ENCODE measurements around the gene LIPC.

LIPC gene

DNA sequence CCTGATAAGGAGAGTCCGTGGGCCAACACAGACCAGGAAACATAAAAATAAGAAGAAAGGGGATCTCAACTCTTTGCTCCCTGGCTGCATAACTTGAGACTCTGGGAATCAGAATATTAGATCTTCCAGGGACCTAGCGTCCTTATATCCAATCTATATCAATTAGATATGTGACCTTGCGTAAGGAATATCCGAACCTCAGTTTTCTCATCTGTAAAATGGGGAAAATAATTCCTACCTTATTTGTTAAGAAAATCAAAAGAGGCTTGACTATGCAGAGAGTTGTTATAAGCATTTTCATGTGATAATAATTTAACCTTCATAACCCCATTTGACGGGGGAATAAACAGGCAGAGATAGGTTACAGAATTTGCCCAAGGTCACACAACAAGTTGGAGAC lies 7.1 kb upstream of the LIPC start:
- H2AFZ ChIP-seq (ENCODE audit: low read depth): no peak overlapping the region
- peaks cover 16% of the 10 kb centered on the region for H3K4me1 ChIP-seq (ENCODE audit: low read depth, poor library complexity, severe bottlenecking)
- no peak overlapping the region for H3K9ac ChIP-seq
- H3K27ac ChIP-seq: no peak overlapping the region
- no peaks in the 10 kb centered on the region for H3K79me2 ChIP-seq (ENCODE audit: insufficient read depth, low read depth)
- TF ChIP-seq, protein P1, sequence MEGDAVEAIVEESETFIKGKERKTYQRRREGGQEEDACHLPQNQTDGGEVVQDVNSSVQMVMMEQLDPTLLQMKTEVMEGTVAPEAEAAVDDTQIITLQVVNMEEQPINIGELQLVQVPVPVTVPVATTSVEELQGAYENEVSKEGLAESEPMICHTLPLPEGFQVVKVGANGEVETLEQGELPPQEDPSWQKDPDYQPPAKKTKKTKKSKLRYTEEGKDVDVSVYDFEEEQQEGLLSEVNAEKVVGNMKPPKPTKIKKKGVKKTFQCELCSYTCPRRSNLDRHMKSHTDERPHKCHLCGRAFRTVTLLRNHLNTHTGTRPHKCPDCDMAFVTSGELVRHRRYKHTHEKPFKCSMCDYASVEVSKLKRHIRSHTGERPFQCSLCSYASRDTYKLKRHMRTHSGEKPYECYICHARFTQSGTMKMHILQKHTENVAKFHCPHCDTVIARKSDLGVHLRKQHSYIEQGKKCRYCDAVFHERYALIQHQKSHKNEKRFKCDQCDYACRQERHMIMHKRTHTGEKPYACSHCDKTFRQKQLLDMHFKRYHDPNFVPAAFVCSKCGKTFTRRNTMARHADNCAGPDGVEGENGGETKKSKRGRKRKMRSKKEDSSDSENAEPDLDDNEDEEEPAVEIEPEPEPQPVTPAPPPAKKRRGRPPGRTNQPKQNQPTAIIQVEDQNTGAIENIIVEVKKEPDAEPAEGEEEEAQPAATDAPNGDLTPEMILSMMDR (conservative IDR thresholded peaks at IDR 0.05; ENCODE audit: low read depth, low read length): no peak
- no peak overlapping the region for H3K4me2 ChIP-seq
- H4K20me1 ChIP-seq (ENCODE audit: insufficient read depth): no peaks in the 10 kb centered on the region
- H3K27me3 ChIP-seq (ENCODE audit: insufficient read depth, low read depth): no peaks in the 10 kb centered on the region
- no peaks in the 10 kb centered on the region for H3K36me3 ChIP-seq (ENCODE audit: insufficient read depth)
- H3K4me3 ChIP-seq (IDR thresholded peaks at IDR 0.05; ENCODE audit: insufficient read depth, low read depth, low read length): no peak overlapping the region

DNA sequence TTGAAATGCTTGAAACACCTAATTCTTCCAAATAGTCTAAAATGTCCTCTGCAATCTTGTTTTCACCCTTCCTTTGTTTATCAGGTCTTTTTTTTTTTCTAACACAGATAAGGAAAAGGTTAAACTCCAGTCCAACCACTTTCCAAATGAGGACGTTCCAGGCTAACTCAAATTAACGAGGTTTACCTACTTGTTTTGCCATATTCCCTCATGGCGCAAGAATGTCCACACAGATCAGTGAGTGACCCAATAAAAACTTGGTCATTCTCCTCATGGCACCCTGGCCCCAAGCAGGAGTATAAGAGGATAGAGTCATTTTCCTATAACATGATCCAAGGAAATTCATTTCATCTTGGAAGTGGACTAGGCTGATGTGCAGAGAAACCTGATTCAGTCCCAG lies 6.6 kb upstream of the LIPC start:
- Histone ChIP-seq H4K20me1 (ENCODE audit: insufficient read depth) (no peaks in the 10 kb centered on the region), H3K27me3 (ENCODE audit: insufficient read depth, low read depth) (no peaks in the 10 kb centered on the region), H3K36me3 (ENCODE audit: insufficient read depth) (no peaks in the 10 kb centered on the region), H3K79me2 (ENCODE audit: insufficient read depth, low read depth) (no peaks in the 10 kb centered on the region), H3K27ac (no peak overlapping the region), H2AFZ (ENCODE audit: low read depth) (no peak overlapping the region), H3K4me1 (ENCODE audit: low read depth, poor library complexity, severe bottlenecking) (peaks cover 11% of the 10 kb centered on the region), H3K9ac (no peak overlapping the region), H3K4me2 (no peak overlapping the region), H3K4me3 (IDR thresholded peaks at IDR 0.05; ENCODE audit: insufficient read depth, low read depth, low read length) (no peak overlapping the region)
- TF ChIP-seq, protein P1 (conservative IDR thresholded peaks at IDR 0.05; ENCODE audit: low read depth, low read length): no peak

DNA sequence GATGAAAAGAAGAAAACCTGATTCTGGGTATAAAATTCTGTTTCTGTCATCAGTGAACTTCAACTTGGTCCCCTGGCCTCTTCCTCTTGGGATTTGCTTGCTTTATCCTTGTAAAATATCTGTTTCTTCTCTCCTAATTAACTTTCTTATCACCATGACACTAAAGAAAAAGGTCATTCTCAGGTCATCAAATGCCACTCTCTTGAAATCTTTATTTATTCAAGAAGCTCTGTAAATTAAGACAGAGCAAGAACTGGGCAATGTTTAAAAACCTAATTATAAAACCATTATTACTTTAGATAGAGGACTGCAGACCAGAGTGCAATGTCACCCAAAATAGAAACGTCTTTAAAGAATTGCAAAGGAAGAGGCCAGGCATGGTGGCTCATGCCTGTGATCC lies 6.0 kb upstream of the LIPC start:
- Histone ChIP-seq H2AFZ (ENCODE audit: low read depth) (no peak overlapping the region), H4K20me1 (ENCODE audit: insufficient read depth) (no peaks in the 10 kb centered on the region), H3K36me3 (ENCODE audit: insufficient read depth) (no peaks in the 10 kb centered on the region), H3K9ac (no peak overlapping the region), H3K4me3 (IDR thresholded peaks at IDR 0.05; ENCODE audit: insufficient read depth, low read depth, low read length) (no peak overlapping the region), H3K4me1 (ENCODE audit: low read depth, poor library complexity, severe bottlenecking) (peaks cover 5% of the 10 kb centered on the region), H3K27me3 (ENCODE audit: insufficient read depth, low read depth) (no peaks in the 10 kb centered on the region), H3K27ac (no peak overlapping the region), H3K79me2 (ENCODE audit: insufficient read depth, low read depth) (no peaks in the 10 kb centered on the region), H3K4me2 (no peak overlapping the region)
- TF ChIP-seq, protein P1 (conservative IDR thresholded peaks at IDR 0.05; ENCODE audit: low read depth, low read length): no peak

DNA sequence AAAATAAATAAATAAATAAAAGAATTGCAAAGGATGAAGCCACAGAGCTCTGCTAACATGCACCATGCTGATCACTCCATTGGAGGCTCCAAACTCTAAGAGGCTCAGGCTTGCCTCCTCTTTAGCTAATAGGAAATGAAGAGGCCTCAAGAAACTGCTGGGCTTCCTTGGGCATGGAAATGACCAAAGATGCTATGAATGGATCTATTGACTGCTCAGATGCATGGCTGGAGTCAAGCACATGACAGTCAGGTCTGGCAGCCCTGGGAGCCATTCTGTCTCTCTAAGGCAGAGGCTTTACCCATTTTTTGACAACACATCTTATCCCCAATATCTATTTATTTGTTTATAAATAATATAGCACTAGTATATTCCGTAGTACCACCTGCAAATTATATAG lies 5.3 kb upstream of the LIPC start:
- Histone ChIP-seq H3K27me3 (ENCODE audit: insufficient read depth, low read depth) (no peaks in the 10 kb centered on the region), H2AFZ (ENCODE audit: low read depth) (no peak overlapping the region), H3K4me3 (IDR thresholded peaks at IDR 0.05; ENCODE audit: insufficient read depth, low read depth, low read length) (no peak overlapping the region), H3K36me3 (ENCODE audit: insufficient read depth) (no peaks in the 10 kb centered on the region), H3K9ac (no peak overlapping the region), H3K27ac (no peak overlapping the region), H4K20me1 (ENCODE audit: insufficient read depth) (no peaks in the 10 kb centered on the region), H3K79me2 (ENCODE audit: insufficient read depth, low read depth) (no peaks in the 10 kb centered on the region), H3K4me2 (no peak overlapping the region), H3K4me1 (ENCODE audit: low read depth, poor library complexity, severe bottlenecking) (no peaks in the 10 kb centered on the region)
- TF ChIP-seq, protein P1 (conservative IDR thresholded peaks at IDR 0.05; ENCODE audit: low read depth, low read length): no peak

DNA sequence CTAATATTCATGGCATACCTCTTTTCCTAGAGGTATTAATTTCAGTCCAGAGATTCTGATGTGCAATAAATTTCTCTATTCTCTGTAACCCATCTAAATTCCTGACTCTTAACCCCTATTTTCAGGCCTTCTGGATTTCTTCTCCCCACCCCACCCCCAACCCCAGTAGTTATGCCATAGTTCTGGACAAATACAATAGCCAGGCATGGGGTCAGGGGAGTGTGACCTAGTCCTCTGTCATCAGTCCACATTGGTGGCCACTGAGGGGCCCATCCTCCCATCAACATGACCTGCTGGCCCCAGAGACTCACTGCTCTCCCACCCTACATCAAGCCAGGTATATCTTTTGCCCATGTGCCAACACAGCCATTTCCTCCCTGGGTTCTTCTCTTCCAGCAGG lies 3.8 kb upstream of the LIPC start:
- Histone ChIP-seq H3K79me2 (ENCODE audit: insufficient read depth, low read depth) (no peaks in the 10 kb centered on the region), H3K4me2 (no peak overlapping the region), H3K9ac (no peak overlapping the region), H3K4me3 (IDR thresholded peaks at IDR 0.05; ENCODE audit: insufficient read depth, low read depth, low read length) (no peak overlapping the region), H3K27ac (no peak overlapping the region), H2AFZ (ENCODE audit: low read depth) (no peak overlapping the region), H3K36me3 (ENCODE audit: insufficient read depth) (no peaks in the 10 kb centered on the region), H3K4me1 (ENCODE audit: low read depth, poor library complexity, severe bottlenecking) (no peaks in the 10 kb centered on the region), H3K27me3 (ENCODE audit: insufficient read depth, low read depth) (no peaks in the 10 kb centered on the region), H4K20me1 (ENCODE audit: insufficient read depth) (no peaks in the 10 kb centered on the region)
- TF ChIP-seq, protein P1 (conservative IDR thresholded peaks at IDR 0.05; ENCODE audit: low read depth, low read length): no peak
